GM12891 (cell line): ENCODE data around the gene FAM50B.

ENCODE experiments used
- DNase-seq: peaks from one replicate; pipeline ENCODE4 v3.0.0; 2011; ENCODE audit warnings: low spot score; ENCODE audit not compliant: insufficient read length
- FAIRE-seq: peaks from 2 replicates; lab custom pipeline; 2011; peaks lifted over from hg19 to GRCh38; lab: Jason Lieb, UNC
- PAX5 ChIP-seq: IDR thresholded peaks from 2 replicates; pipeline ENCODE4 v1.6.1; 2011; ENCODE audit warnings: low read length, moderate library complexity, mild to moderate bottlenecking; ENCODE audit not compliant: insufficient read depth, severe bottlenecking
- POLR2A ChIP-seq: IDR thresholded peaks from 2 replicates; pipeline ENCODE4 v1.6.1; 2011; ENCODE audit warnings: low read depth, low read length, control low read depth
- POLR2AphosphoS5 ChIP-seq: IDR thresholded peaks from 2 replicates; pipeline ENCODE4 v1.6.1; 2011; ENCODE audit warnings: low read depth, low read length, control low read depth
- POU2F2 ChIP-seq: IDR thresholded peaks from 2 replicates; pipeline ENCODE4 v1.6.1; 2011; ENCODE audit warnings: low read depth, mild to moderate bottlenecking, control low read depth, low read length, moderate library complexity
- SPI1 ChIP-seq: IDR thresholded peaks from 2 replicates; pipeline ENCODE4 v1.6.1; 2011; ENCODE audit warnings: low read depth, low read length, control low read depth
- TAF1 ChIP-seq: IDR thresholded peaks from 2 replicates; pipeline ENCODE4 v1.6.1; 2011; ENCODE audit warnings: low read depth, low read length, control low read depth

Gene FAM50B

GRCh38 chr6:3808199-3808598 is 41.0 kb upstream of the FAM50B start:
- DNase-seq (no peak), FAIRE-seq (no peak)
- TF ChIP-seq POLR2AphosphoS5 = no peak
- TF ChIP-seq TAF1 = no peak
- TF ChIP-seq POU2F2 = no peak
- TF ChIP-seq PAX5 = no peak
- TF ChIP-seq POLR2A = no peak
- no peak for TF ChIP-seq SPI1

GRCh38 chr6:3808759-3809514 is 40.2 kb upstream of the FAM50B start:
- TF ChIP-seq TAF1 = no peak
- TF ChIP-seq POLR2AphosphoS5 = no peak
- no peak for TF ChIP-seq SPI1
- no peak for TF ChIP-seq PAX5
- TF ChIP-seq POLR2A = no peak
- FAIRE-seq = no peak
- DNase-seq = no peak

GRCh38 chr6:3809515-3809891 is 39.7 kb upstream of the FAM50B start:
- FAIRE-seq (no peak), DNase-seq (no peak)
- TF ChIP-seq POLR2A = no peak
- no peak for TF ChIP-seq SPI1
- no peak for TF ChIP-seq PAX5
- no peak for TF ChIP-seq POU2F2
- TF ChIP-seq TAF1 = no peak
- TF ChIP-seq POLR2AphosphoS5 = no peak

- DNase-seq (no peak), FAIRE-seq (no peak)
- no peak for TF ChIP-seq SPI1
Measured at GRCh38 chr6:3809982-3810381, 39.2 kb upstream of the FAM50B start.

GRCh38 chr6:3811191-3811590 is 38.0 kb upstream of the FAM50B start:
- DNase-seq (no peak), FAIRE-seq (no peak)
- no peak for TF ChIP-seq PAX5
- no peak for TF ChIP-seq TAF1
- TF ChIP-seq POU2F2 = no peak
- no peak for TF ChIP-seq POLR2AphosphoS5
- TF ChIP-seq SPI1 = no peak
- no peak for TF ChIP-seq POLR2A

GRCh38 chr6:3812596-3812995 is 36.6 kb upstream of the FAM50B start:
- no peak for FAIRE-seq
- no peak for TF ChIP-seq POU2F2
- no peak for TF ChIP-seq PAX5
- TF ChIP-seq TAF1 = no peak
- no peak for TF ChIP-seq POLR2AphosphoS5
- no peak for TF ChIP-seq POLR2A
- no peak for TF ChIP-seq SPI1
- DNase-seq = no peak

GRCh38 chr6:3813150-3813780 is 35.9 kb upstream of the FAM50B start:
- DNase-seq = peak; percentile 32
- no peak for FAIRE-seq

GRCh38 chr6:3813918-3814317 is 35.3 kb upstream of the FAM50B start:
- DNase-seq (no peak), FAIRE-seq (no peak)
- TF ChIP-seq POLR2AphosphoS5 = no peak
- no peak for TF ChIP-seq POLR2A
- no peak for TF ChIP-seq POU2F2
- no peak for TF ChIP-seq TAF1
- TF ChIP-seq SPI1 = no peak
- no peak for TF ChIP-seq PAX5

More at GRCh38 chr6:3813150-3813780, 35.9 kb upstream of the FAM50B start:
- TF ChIP-seq TAF1 (no peak), SPI1 (no peak), POLR2A (no peak), PAX5 (no peak), POU2F2 (no peak), POLR2AphosphoS5 (no peak)

- TF ChIP-seq SPI1 = no peak
- TF ChIP-seq PAX5 = no peak
- TF ChIP-seq TAF1 = no peak
- DNase-seq = no peak
- no peak for FAIRE-seq
Measured at GRCh38 chr6:3814539-3814938, 34.6 kb upstream of the FAM50B start.

GRCh38 chr6:3816251-3816650 is 32.9 kb upstream of the FAM50B start:
- TF ChIP-seq TAF1 = no peak
- no peak for TF ChIP-seq POLR2A
- no peak for TF ChIP-seq SPI1
- TF ChIP-seq POLR2AphosphoS5 = no peak
- no peak for TF ChIP-seq PAX5
- TF ChIP-seq POU2F2 = no peak
- DNase-seq (no peak), FAIRE-seq (no peak)
